Activated CD8-positive, alpha-beta memory T cell treated with anti-CD3 and anti-CD28 coated beads for 1 hour (primary cell): ENCODE results near the gene TLR1.
A peak's percentile ranks its signal among the peaks of the same experiment; 100 is the strongest.
"Not testable (repeated sequence)": the region's sequence is repeated elsewhere in the genome, so short reads cannot be mapped to it uniquely, and the experiment has no call there.

Experiments
- DNase-seq, 2 donors: peaks; one replicate each; pipeline ENCODE4 v3.0.0-alpha.2; 2020; ENCODE audit warnings: low read depth in 1 of 2; ENCODE audit errors: extremely low read depth in 1 of 2

TLR1 gene

DNA sequence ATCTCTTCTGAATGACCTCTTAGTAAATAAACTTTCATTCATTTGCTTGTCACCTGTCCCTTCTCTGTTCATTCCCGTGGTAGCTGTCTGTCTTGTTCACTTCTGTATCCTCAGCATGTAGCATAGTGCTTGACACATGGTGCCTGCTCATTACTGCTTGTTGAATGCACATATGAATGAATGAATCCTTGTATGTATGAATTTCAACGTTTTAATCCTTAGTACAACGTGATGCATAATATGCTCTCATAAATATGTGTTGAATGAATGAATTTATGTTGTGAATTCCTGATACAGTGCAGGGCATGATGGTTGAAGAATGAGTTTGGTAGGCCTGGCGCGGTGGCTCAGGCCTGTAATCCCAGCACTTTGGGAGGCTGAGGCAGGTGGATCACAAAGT is 24.8 kb downstream of the TLR1 start:
- DNase-seq: no peak

DNA sequence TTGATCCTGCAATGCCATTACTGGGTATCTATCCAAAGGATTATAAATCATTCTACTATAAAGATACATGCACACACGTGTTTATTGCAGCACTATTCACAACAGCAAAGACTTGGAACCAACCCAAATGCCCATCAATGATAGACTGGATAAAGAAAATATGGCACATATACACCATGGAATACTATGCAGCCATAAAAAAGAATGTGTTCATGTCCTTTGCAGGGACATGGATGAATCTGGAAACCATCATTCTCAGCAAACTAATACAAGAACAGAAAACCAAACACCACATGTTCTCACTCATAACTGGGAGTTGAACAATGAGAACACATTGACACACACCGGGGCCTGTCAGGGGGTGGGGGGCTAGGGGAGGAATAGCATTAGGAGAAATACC is 26.7 kb downstream of the TLR1 start:
- DNase-seq: not testable (repeated sequence)

DNA sequence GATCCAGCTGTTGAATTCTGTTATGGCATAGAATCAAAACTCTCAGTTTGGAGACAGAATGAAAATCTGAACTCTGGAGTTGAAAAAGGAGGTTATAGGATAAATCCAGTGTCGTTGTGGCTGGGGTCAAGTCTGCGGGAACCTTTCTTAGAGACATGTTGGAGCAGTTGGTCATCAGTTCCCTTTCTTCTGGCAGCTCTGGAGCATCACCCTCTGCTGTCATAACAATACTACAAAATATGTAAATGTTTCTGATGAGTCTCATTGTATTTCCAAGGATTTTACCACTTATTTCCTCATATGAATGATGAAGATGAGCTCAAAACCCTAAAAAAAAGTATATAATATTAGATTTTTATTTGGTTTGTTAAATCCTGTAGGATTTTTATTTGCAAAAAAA is 29.3 kb downstream of the TLR1 start:
- no peak for DNase-seq

DNA sequence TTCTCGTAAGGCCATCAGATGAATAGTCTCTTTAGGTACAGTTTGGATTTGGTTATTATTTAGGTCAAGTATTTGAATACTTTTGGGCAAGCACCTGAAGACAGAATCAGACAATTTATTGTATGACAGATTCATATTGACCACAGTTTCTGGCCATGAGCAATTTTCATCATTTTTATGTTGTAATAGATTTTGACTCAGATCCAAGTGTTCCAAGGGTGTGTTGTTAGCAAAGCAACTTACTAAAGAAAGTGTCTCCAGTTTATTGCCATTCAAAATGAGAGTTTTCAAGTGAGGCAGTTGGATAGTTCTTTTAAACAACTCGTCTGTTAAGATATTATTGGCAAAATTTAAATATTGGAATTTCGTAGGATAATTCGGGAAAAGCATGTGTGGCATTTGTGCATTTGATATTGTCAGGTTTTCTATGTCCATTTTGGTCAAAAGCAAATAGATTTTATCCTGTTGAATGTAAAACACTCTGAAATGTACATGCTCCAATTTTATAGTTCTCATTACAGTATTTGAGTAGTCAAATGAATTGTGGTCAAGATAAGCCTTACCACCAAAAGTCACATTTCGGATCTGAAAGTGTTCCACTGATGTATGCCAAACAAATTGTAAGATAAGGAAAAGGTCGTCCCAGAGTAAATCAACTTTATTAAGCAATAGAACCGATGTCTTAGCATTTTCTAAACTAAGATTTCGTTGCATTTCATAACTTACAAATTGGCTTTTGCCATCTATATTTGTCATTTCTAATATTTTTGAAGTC is 30.2 kb downstream of the TLR1 start:
- DNase-seq: no peak

DNA sequence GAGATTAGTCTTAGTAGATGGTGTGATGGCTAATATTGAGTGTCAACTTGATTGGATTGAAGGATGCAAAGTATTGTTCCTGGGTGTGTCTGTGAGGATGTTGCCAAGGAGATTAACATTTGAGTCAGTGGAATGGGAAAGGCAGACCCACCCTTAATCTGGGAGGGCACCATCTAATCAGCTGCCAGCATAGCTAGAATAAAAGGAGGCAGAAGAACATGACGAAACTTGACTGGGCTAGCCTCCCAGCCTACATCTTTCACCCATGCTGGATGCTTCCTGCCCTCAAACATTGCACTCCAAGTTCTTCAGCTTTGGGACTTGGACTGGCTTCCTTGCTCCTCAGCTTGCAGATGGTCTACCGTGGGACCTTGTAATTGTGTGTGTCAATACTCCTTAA is 34.3 kb downstream of the TLR1 start:
- DNase-seq: not testable (repeated sequence)

DNA sequence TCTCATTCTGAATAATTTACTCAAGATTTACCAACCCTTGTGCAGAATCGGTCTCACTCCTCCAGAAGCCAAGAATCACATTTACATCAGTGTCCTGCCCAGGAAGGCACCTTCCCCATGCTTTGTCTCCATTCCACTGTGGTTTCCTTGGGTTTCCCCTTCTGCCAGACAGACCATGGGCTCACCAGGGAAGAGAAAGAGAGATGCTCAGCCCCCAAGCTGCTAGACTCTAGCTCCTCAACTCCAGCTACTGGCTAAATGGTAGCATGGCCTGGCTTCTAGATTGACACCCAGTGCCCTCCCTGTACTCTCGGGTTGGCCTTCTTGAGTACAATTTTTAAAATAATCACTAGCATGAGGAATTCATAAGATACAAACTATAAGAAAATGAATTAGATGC is 34.7 kb downstream of the TLR1 start:
- no peak for DNase-seq

DNA sequence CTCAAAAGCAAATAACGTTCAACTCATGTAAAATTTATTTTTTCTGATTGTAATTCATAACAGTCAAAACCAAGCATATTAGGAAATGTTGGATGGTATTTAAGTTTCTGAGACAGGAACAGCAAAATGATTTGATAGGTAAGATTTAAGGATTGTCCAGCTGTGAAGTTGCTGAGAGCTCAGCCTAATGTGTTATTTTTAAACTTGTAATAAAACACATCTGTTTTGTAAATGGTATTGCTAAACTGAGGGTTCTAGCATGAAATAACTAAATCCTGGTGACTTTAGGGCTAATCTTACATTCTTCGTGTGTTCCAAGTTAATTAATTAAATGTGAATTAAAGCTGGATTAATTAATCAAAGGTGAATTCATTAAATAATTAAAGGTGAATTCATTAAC is 35.1 kb downstream of the TLR1 start:
- no peak for DNase-seq

DNA sequence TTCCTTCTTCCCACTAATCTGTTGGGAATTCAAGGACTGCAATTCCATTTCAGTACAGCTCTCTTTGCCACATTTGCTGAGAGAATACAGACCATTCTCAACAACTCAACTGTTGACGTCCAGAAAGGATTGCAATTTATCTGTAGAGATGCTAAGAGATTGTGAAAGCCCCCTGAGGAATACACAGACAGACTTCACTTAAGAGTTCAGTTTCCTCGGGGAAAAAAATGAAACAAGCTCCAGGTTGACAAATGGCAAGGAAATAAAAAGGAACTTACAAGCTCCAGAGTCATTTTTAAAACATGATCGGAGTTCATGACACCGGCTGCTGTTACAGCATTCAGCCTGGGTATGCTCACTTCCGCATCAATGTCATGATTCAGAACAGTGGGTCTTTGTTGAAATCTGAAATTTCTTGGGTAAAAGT is 35.6 kb downstream of the TLR1 start:
- no peak for DNase-seq

DNA sequence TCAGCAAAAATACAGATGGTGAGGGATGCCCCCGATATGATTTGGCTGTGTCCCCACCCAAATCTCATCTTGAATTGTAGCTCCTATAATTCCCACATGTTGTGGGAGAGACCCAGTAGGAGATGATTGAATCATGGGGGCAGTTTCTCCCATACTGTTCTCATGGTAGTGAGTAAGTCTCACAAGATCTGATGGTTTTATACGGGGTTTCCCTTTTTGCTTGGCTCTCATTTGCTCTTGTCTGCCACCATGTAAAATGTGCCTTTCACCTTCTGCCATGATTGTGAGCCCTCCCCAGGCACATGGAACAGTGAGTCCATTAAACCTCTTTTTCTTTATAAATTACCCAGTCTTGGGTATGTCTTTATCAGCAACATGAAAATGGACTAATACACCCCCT is 37.7 kb downstream of the TLR1 start:
- DNase-seq: not testable (repeated sequence)

DNA sequence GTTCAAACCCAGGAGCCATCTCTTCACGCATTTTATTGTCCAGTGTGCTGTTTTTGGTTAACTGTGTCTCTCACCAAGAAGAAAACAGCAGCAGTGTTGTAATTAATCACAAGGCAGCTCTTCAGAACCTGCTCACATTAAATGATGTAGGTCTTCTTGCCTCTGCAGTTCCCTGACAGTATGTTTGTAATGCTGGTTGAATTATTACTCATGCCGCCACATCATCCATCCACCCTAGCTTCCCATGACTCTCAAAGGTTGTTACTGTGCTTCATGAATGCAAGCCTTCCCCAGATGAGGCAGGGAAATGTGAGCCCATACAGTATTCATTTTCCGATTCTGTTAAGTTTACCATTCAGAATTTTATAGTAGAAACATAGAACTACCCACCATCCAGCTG is 39.2 kb downstream of the TLR1 start:
- no peak for DNase-seq

DNA sequence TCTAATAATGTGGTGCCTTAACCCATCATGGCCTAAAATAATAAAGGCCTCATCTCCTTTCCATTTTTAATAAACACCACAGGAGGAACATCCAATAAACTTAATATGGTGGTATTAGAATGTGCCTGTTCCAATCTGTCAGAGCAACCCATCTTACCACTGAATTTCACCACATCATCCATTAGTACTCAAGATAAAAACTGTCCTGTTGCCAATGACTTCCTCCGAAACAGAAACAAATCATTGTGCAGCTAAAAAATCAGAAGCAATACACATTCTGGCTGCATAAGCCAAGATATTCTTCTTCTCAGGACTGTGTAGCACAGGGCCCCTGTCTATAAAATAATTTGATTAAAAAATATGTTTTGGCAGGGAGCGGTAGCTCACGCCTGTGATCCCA is 40.3 kb downstream of the TLR1 start:
- no peak for DNase-seq

DNA sequence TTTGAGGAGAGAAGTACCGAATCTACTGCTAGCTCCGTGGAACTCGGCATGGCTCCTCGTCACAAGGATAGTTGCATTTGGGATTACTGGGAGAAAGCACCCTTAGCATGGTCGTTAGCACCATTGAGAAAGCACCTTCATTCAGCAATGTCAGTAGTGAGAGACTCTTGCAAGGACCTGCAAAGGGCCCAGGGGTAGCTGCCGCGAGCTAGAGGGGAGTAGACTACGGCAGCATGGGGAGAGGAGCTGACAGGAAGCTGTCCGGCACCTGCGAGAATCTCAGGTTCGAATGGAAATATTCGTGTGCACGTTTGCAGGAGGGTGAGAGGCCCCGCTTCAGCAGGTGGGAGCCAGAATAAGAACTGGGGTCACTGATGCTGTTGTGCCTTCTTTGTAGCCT is 42.0 kb downstream of the TLR1 start:
- DNase-seq: no peak

DNA sequence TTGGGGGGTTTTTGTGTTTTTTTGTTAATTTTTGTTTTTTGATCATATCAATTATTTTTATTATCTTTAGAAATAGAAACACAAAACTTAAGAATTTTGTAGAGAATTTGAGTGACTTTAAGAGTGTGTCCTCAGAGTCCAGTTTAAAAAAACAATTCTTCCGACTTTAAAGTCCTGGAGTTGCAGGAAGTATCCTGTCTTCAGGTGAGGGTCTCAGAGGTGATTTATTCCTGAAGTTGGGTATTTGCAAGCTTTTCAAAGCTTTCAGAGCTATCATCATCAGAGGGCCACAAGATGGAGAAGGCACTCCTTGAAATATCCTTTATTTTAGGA is 44.8 kb downstream of the TLR1 start:
- DNase-seq: no peak

DNA sequence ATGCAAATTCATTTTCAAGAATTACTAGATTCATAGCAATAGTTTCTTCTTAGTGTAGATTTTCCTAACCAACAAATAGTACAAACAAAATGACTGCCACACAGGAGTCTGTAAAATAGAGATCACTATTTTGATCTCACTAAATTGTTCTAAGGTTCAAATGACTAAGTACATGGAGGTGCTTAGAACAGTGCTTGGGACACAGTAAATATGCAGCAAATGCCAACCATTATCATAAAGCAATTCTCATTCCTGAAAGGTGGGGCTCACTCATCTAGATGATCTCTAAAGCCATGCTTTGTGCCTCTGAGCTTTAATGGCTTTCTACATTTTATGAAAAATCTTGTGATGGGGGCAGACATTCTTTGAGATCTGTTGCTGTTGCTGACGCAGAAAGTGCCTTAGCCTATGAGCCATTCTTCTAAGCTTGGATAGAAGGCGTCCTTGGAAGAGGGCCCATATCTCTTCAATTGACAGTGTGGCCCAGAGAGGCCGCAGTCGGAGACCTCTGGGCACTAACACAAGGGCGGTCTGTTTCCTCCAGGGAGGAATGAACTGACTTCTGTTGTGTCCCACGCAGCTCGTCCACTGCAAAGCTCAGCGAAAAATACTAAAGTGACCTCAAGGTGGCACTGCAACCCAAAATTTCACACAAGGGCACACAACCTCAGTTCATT is 45.3 kb downstream of the TLR1 start:
- DNase-seq: peak in 1 of 2 donors; percentile 40

DNA sequence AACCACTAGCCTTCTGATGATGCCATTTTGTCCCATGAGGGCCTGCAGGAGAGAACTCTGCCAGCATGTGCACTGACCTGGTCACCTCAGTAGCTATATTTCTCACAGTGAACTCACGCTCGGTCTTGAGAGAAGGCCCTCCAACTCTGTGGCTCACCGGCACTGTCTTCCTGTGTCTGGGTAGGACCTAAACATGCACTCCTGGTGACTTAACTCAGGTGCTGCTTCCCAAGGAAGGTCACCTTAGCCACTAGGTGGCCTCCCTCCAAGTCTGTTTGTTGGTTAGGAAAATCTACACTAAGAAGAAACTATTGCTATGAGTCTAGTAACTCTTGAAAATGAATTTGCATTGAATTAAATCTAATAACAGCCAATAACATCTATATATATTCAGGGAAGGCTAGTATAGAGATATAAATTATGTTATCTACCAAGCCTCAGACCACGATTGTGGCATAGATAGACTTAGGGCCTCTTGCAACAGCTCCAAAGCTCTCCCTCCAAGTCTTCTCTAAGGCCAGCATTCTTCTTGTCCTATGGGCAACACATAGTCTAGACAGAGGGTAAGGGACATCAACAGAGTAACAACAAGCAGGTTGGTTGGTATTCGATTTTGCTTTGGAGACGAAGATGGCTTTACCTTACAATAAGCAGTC is 46.5 kb downstream of the TLR1 start:
- no peak for DNase-seq

DNA sequence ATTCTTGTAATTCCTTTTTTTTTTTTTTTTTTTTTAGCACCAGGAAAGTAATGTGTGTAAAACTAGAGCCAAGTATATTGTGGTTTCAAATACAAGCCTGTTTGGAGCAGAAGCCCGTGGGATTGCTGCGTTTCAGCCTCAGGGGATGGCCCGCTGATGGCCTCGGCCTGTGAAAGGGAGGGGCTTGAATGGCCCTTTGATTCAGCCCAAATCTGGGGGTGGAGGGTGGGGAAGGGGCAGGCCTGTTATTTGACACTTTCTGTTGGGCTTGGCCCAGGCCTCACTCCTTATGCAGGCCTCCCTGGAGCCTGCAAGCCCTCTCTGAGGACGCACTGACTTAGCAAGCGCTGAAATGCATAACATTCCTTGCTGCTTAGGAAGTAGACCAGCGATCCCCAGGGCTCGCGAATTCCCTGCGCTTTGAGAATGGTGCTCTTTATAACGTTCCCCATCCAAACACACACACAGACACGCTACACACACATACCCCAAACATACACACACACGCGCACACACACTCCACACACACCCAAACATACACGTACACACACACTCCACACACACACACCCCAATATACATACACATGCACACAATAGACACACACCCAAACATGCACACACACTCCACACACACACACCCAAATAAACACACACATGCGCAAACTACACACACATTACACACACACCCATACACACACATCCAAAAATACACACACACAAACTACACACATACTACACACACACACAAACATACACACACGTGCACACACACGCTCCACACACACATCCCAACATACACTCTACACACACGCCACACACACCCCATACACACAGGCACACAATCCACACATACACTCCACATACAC is 51.4 kb downstream of the TLR1 start:
- DNase-seq: no peak

DNA sequence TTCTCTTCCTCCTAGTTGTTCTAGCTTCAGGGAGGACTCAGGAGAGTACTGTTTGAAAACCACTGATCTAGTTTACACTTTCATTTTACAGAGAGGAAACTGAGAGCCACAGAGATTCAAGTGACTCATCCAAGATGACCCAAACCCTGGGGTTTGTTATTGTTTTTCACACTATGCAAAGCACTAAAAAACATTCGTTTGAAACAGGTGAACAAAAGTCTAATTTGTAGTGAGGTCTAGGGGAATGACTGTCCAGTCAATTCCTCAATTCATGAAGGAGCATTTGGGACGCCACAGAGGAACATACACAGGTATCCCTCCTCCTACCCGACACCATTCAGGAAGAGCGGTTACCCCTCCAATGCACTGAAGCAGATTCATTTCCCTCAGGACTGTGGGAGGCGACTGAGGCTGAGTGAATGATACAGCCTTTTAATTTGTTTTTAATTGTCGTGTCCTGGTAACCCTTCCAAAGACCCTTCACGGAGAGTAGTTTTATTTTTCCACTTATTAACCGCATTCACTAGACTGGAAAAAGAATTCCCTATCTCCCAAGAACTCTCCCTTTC is 52.1 kb downstream of the TLR1 start:
- no peak for DNase-seq

DNA sequence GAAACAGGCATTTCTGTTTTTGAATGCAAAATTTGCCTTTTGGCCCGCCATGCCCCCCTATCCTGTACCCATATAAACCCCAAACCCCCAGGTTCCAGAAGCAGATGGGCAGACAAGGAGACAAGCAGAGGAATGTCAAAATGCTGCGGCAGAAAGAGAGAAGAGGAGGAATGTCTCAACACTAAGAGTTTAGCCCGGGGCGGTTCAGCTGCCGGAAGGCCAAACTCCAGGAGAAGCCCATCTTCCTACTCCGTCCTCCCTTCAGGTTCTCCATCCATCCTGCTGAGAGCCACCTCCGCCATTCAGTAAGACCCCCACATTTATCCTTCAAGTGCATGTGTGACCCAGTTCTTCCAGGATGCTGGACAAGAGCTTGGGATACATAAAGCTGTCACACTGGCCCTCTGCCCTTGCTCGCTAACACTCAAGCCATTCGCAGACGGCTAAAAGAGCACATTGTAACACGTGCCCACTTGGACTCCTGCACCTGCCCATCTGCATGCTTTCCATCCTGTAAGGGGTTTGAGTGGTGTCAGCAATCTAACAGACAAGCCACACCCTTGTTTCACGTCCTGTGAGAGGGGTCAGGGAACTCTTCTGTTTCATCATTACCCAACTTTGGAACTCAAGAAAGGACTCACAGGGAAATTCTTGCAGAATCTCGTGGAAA is 53.1 kb downstream of the TLR1 start:
- DNase-seq: no peak

DNA sequence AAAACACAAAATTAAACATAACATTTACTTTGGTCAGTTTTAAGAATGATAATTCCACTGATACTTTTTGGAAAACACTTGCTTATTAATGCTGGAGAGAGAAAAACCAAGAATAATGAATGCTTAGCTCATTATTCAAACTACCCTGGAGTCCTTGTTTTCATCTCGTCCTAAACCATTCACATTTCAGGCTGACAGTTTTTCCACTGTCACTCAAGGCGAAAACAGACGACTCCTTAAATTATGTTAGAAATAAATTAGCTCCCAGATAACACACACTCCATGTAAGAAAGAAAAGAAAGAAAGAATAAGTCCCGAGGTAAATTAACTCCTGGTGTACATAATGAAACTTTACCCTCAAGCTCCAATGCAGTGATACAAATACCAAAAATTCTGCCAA is 55.3 kb downstream of the TLR1 start:
- no peak for DNase-seq

DNA sequence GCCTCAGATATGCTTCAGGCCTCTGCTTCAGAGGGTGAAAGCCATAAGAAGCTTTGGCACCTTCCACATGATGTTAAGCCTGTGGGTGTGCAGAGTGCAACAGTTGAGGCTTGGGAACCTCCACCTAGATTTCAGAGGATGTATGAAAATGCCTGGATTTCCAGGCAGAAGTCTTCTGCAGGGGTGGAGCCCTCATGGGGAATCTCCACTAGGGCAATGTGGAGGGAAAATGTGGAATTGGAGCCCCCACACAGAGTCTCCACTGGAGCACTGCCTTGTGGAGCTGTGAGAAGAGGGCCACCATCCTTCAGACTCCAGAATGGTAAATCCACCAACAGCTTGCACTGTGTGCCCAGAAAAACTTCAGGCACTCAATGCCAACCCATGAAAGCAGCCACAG is 57.0 kb downstream of the TLR1 start:
- DNase-seq: no peak
